Measurements from ENCODE around the gene ADGRL4.

GRCh38 chr1:79042539-79042938 lies 36.0 kb upstream of the ADGRL4 start:
- no peak for TF ChIP-seq CTCF (IDR thresholded peaks at IDR 0.05)
- no peak for TF ChIP-seq EZH2 (IDR thresholded peaks at IDR 0.05)
- TF ChIP-seq EZH2phosphoT487 (IDR thresholded peaks at IDR 0.05), result no peak

Data from neural progenitor cell (in vitro differentiated cells).